ENCODE data around the gene KIFBP.
"Not testable (repeated sequence)": the region's sequence is repeated elsewhere in the genome, so short reads cannot be mapped to it uniquely, and the experiment has no call there.

Gene KIFBP

DNA sequence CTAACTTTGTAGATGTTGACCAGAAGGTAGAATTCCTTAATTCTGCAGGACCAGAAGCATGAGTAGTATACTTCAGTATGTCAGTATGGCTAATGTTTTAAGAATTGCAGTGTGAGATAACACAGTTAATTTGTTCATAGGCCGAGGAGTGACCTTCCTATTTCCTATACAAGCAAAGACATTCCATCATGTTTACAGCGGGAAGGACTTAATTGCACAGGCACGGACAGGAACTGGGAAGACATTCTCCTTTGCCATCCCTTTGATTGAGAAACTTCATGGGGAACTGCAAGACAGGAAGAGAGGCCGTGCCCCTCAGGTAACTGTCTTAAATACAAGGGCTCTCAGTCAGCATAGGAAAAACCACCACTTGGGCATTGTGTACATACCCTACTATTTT, 25.5 kb upstream of the KIFBP start:
- no peak for FAIRE-seq
- no peak for DNase-seq (ENCODE audit: insufficient read length)
- TF ChIP-seq TAF1 (IDR thresholded peaks at IDR 0.05; ENCODE audit: borderline replicate concordance, low read depth, low read length), result no peak

DNA sequence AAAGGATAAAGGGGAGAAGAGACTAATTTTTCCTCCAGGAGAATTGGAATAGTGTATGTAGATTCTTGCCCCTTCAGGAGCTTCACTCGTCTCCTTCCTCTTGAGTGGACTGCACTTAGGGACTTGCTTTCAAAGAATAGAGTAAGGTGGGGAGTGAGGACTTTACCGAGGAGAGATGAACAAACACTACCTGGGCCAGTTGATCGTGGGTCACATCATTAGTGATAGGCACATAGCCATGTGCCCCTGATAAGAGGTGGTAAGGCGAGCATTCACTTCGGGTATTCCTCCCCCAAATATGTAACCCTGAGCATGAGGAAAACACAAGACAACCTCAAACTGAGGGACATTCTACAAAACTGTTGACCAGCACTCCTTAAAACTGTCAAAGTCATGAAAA, 14.6 kb upstream of the KIFBP start:
- DNase-seq (ENCODE audit: insufficient read length) (no peak), FAIRE-seq (no peak)
- TF ChIP-seq POLR2AphosphoS5 (IDR thresholded peaks at IDR 0.05; ENCODE audit: low read depth, low read length), result no peak
- no peak for TF ChIP-seq POLR2A (IDR thresholded peaks at IDR 0.05; ENCODE audit: low read depth, low read length)
- TF ChIP-seq TAF1 (IDR thresholded peaks at IDR 0.05; ENCODE audit: borderline replicate concordance, low read depth, low read length), result no peak

- TF ChIP-seq POLR2A (IDR thresholded peaks at IDR 0.05; ENCODE audit: low read depth, low read length), result 0 out of 2 replicates have a peak, but pooled peaks have one; percentile 17
- not testable (repeated sequence) for FAIRE-seq; DNase-seq (ENCODE audit: insufficient read length)
These were observed 12.6 kb upstream of the KIFBP start for GRCh38 chr10:68975936-68976473.

DNA sequence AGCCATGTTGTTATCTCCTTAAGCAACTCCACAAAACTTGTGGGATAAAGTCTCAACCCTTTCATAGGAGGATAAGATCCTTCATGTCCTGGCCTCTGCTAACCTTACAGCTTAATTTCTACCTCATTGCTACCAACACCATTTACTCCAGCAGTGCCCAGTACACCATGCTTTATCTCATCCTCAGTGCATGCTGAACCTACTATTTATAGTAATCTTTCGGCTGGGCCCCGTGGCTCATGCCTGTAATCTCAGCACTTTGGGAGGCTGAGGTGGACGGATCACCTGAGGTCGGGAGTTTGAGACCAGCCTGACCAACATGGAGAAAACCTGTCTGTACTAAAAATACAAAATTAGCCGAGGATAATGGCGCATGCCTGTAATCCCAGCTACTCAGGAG, 8.9 kb upstream of the KIFBP start:
- not testable (repeated sequence) for FAIRE-seq; DNase-seq (ENCODE audit: insufficient read length)

DNA sequence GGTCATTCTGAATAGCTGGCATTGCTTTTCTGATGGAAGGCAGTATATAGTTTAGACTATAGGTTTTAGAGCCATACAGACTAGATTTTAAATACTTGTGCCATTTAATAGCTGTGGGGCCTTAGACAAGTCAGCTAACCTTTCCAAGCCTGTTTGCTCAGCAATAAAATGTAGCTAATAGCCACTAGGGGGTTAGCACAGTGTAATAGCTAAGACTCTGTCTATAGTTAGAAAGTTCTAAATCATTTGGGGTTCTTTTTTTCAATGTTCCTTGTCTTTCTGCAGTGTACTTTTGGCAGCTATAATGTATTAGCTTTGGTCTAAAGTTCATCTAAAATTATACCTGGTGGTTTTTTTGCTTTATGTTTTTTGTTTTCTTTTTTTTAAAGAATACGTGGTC, 7.5 kb upstream of the KIFBP start:
- DNase-seq (ENCODE audit: insufficient read length) (no peak), FAIRE-seq (no peak)
- TF ChIP-seq TAF1 (IDR thresholded peaks at IDR 0.05; ENCODE audit: borderline replicate concordance, low read depth, low read length) (no peak), POLR2AphosphoS5 (IDR thresholded peaks at IDR 0.05; ENCODE audit: low read depth, low read length) (no peak), POLR2A (IDR thresholded peaks at IDR 0.05; ENCODE audit: low read depth, low read length) (no peak)

DNA sequence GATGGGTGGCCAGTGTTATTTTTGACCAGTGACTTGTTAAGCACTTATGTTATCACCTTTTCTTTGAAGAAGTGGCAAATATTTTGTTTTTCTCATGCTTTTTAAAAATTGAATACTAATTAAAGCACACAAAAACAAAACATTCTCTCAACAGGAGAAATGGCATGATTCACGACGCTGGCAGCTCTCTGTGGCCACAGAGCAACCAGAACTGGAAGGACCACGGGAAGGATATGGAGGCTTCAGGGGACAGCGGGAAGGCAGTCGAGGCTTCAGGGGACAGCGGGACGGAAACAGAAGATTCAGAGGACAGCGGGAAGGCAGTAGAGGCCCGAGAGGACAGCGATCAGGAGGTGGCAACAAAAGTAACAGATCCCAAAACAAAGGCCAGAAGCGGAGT, 6.2 kb upstream of the KIFBP start:
- no peak for FAIRE-seq
- no peak for DNase-seq (ENCODE audit: insufficient read length)
- TF ChIP-seq POLR2AphosphoS5 (IDR thresholded peaks at IDR 0.05; ENCODE audit: low read depth, low read length) (no peak), POLR2A (IDR thresholded peaks at IDR 0.05; ENCODE audit: low read depth, low read length) (no peak), TAF1 (IDR thresholded peaks at IDR 0.05; ENCODE audit: borderline replicate concordance, low read depth, low read length) (no peak)

DNA sequence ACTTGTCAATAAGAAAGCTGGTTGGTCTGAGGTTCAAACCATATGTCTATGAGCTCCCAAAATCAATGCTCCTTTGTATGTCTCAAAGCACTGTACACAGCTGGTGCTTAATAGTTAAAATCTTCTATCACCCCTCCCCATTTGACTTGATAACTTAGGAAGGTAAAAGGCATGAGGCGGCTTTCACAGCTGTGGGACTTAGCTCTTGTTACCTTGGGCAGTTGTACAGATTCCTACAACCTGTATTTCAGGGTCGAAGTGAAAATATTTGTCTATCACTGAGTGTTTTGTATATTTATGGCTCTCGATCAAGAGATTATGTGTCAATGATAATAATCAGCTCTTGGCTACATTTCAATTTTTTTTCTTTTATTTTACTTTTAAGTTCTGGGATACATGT, 992 bp upstream of the KIFBP start:
- TF ChIP-seq POLR2AphosphoS5 (IDR thresholded peaks at IDR 0.05; ENCODE audit: low read depth, low read length), result no peak
- TF ChIP-seq POLR2A (IDR thresholded peaks at IDR 0.05; ENCODE audit: low read depth, low read length), result no peak
- no peak for TF ChIP-seq TAF1 (IDR thresholded peaks at IDR 0.05; ENCODE audit: borderline replicate concordance, low read depth, low read length)
- no peak for FAIRE-seq

GRCh38 chr10:68989317-68989990, 851 bp downstream of the KIFBP start:
- no peak for FAIRE-seq
- TF ChIP-seq POLR2AphosphoS5 (IDR thresholded peaks at IDR 0.05; ENCODE audit: low read depth, low read length) (no peak), TAF1 (IDR thresholded peaks at IDR 0.05; ENCODE audit: borderline replicate concordance, low read depth, low read length) (no peak), POLR2A (IDR thresholded peaks at IDR 0.05; ENCODE audit: low read depth, low read length) (no peak)
- no peak for DNase-seq (ENCODE audit: insufficient read length)

More for the DNA sequence above, 992 bp upstream of the KIFBP start:
- DNase-seq (ENCODE audit: insufficient read length), result no peak

DNA sequence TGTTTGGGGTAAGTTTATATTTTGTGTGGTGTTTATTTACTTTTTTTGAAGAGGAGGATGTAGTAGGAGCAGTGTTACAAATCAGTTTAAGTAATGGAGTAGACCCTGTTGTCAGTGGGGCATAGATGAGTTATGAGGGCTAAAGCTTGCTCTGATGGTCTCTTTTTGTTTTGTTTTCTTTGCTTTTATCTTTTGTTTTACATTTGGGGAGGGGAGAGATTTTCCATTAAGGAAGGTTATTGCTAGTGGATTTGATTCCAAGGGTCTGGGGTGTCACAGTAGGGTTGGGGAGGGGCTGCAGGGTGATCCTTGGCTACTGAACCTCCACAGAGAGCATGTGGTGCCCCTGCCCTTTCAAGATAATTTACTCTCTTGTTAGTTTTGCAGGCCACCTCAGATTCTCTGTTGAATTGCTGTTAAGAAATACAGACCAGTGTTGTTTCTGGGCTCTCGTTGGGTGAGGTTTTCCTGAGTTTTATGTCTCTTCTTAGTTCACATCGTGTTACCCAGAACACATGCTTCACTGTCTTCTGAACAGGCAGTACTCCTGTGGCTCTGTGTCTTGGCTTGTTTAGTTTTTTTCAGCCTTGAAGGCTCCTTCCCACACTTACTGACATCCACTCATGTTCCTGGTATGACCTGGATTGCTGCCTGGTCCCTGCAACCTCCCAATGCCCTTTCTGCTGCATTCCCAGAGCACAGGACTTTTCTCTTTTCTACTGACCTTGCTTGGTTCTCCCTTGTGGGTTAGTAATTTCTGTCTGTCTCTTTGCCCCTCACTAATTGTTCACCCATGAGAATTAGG, 4.2 kb downstream of the KIFBP start:
- no peak for DNase-seq (ENCODE audit: insufficient read length)
- no peak for FAIRE-seq
- TF ChIP-seq POLR2AphosphoS5 (IDR thresholded peaks at IDR 0.05; ENCODE audit: low read depth, low read length), result no peak

GRCh38 chr10:68997211-68997610, 8.6 kb downstream of the KIFBP start:
- FAIRE-seq, result peak; percentile 92
- TF ChIP-seq POLR2AphosphoS5 (IDR thresholded peaks at IDR 0.05; ENCODE audit: low read depth, low read length) (no peak), POLR2A (IDR thresholded peaks at IDR 0.05; ENCODE audit: low read depth, low read length) (no peak), TAF1 (IDR thresholded peaks at IDR 0.05; ENCODE audit: borderline replicate concordance, low read depth, low read length) (no peak)
- no peak for DNase-seq (ENCODE audit: insufficient read length)

- FAIRE-seq (no peak), DNase-seq (ENCODE audit: insufficient read length) (no peak)
- TF ChIP-seq POLR2A (IDR thresholded peaks at IDR 0.05; ENCODE audit: low read depth, low read length), result no peak
- TF ChIP-seq POLR2AphosphoS5 (IDR thresholded peaks at IDR 0.05; ENCODE audit: low read depth, low read length), result no peak
- no peak for TF ChIP-seq TAF1 (IDR thresholded peaks at IDR 0.05; ENCODE audit: borderline replicate concordance, low read depth, low read length)
These were observed 16.2 kb downstream of the KIFBP start for GRCh38 chr10:69004821-69005220.

DNA sequence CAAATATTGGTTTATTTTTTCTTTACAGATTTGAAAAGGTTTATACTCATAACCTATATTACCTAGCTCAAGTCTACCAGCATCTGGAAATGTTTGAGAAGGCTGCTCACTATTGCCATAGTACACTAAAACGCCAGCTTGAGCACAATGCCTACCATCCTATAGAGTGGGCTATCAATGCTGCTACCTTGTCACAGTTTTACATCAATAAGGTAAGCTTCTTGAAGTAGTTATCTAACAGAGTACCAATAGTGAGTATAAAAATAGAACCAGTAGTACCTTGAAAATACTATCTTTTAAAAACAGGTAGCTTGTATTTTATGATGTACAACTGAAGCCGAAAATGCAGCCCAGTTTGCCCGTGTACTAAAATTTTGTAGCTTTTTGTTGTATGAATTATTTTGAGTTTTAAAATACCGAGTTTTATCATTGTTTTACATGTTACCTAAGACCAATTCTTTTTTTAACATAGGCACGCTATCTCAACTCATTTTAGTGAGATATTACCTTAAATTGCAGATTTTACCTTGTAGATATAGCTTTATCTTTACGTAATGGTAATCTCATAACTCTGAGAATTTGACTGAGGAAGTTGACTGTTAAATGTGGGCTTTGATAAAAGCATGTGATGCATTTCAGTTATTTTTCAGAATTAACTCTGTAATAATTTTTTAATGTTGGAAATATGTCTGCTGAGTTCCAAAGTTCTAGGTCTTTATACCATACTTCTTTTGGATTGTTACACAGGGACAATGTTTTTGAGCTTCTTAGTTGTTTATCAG, 17.3 kb downstream of the KIFBP start:
- no peak for DNase-seq (ENCODE audit: insufficient read length)
- no peak for TF ChIP-seq TAF1 (IDR thresholded peaks at IDR 0.05; ENCODE audit: borderline replicate concordance, low read depth, low read length)
- no peak for TF ChIP-seq POLR2AphosphoS5 (IDR thresholded peaks at IDR 0.05; ENCODE audit: low read depth, low read length)
- no peak for TF ChIP-seq POLR2A (IDR thresholded peaks at IDR 0.05; ENCODE audit: low read depth, low read length)
- no peak for FAIRE-seq

Data from GM12892 (cell line).